Ovary (tissue), 9 donors: ENCODE data around the gene RSPH6A. TPM values are rescaled to one million over a fixed set of nuclear protein-coding genes. Genes with fewer than 3 reads are reported as not detected.

ENCODE experiments used
- DNase-seq, 5 donors: peaks; one replicate each; pipeline ENCODE4 v3.0.0-alpha.2; 2019 to 2020
- H3K27ac ChIP-seq, 2 donors: fragments of 200-600 bp; one replicate each; pipeline versions ENCODE4 v1.5.1 to v1.8.0; 2019 to 2022
- H3K27me3 ChIP-seq: fragments of 200-600 bp; one replicate; pipeline ENCODE4 v1.8.0; 2022
- H3K36me3 ChIP-seq: fragments of 200-600 bp; sonication (generic); one replicate; pipeline ENCODE4 v1.5.1; 2019
- H3K4me1 ChIP-seq: one replicate; pipeline ENCODE4 v1.8.1; 2013; ENCODE audit warnings: mild to moderate bottlenecking, moderate library complexity; ENCODE audit not compliant: insufficient read depth
- H3K4me3 ChIP-seq: fragments of 200-600 bp; sonication (generic); one replicate; pipeline ENCODE4 v1.5.1; 2017
- H3K9me3 ChIP-seq, 2 donors: fragments of 200-600 bp in 1 of 2; sonication (generic) in 1 of 2; one replicate each; pipeline versions ENCODE4 v1.5.1 to v1.8.1; 2013 to 2019; ENCODE audit warnings: mild to moderate bottlenecking in 1 of 2, moderate library complexity in 1 of 2
- EP300 ChIP-seq: sonication (generic); formaldehyde crosslinking; IDR thresholded peaks from one replicate; pipeline ENCODE4 v1.6.1; 2017; ENCODE audit warnings: antibody characterized with exemption
- POLR2A ChIP-seq: fragments of 450-650 bp; IDR thresholded peaks from one replicate; pipeline ENCODE4 v1.6.1; 2017; ENCODE audit warnings: antibody characterized with exemption, mild to moderate bottlenecking, moderate library complexity
- WGBS, 3 donors: extraction: QIAGEN DNeasy Blood & Tissue Kit in 1 of 3; methylation state at CpG; one replicate each; pipeline versions ENCODE4 v1.1.5 to v1.1.7; 2013 to 2017; 5-methylcytosine and 5-hydroxymethylcytosine counted together
- intact Hi-C, 4 donors: fragments of 100-400 bp; cut with DNase I; formaldehyde crosslinking; loops; one replicate each; pipeline versions ENCODE4 v1.11.0 to v1.15.1; 2022 to 2023
- polyA plus RNA-seq, 2 donors: library from polyadenylated mRNA; stranded (reverse); fragments of 200-250 nt in 1 of 2; fragments of 350-450 nt in 1 of 2; fragmentation: Illumina TruSeq in 1 of 2; extraction: RNeasy Lipid Tissue Mini Kit (QIAGEN cat#74804) in 1 of 2; gene quantifications; one replicate each; pipeline ENCODE4 v1.2.3, GENCODE V29; 2013 to 2014
- total RNA-seq, 7 donors: library from RNA; depleted of rRNA in 2 of 7; stranded (reverse); fragments of >200 nt in 2 of 7; fragmentation: NEBNext Ultra II Directional in 3 of 7; extraction: Animal tissue kit (Norgen Biotek cat#: 25700) in 3 of 7; gene quantifications; one replicate each; pipeline versions ENCODE4 v1.1.0 to v1.2.4, GENCODE V29; 2016 to 2023
- TF ChIP-seq, protein P1 (sequence below), 3 donors: fragments of 450-650 bp in 2 of 3; fragments of 200-600 bp in 1 of 3; IDR thresholded peaks; one replicate each; pipeline versions ENCODE4 v1.5.1 to v1.8.0; 2016 to 2022; ENCODE audit warnings: antibody characterized with exemption in 3 of 3, mild to moderate bottlenecking in 1 of 3
- donor health status: DM: no; HTN: no; CAD: no; lungs with moderate emphysema.
- donor health status: DM: no; HTN: no; CAD: no.
- donor health status: Bipolar disorder and iron deficiency.
- donor health status: DM: yes; HTN: yes; CAD: no.
- donor health status: DM: no; HTN: no; CAD: no.
- donor health status: DM: yes; HTN: yes; CAD: no.

Gene RSPH6A
- total and polyA plus RNA-seq, 9 donors = 0.13 to 0.15 TPM; not detected in 7

DNA sequence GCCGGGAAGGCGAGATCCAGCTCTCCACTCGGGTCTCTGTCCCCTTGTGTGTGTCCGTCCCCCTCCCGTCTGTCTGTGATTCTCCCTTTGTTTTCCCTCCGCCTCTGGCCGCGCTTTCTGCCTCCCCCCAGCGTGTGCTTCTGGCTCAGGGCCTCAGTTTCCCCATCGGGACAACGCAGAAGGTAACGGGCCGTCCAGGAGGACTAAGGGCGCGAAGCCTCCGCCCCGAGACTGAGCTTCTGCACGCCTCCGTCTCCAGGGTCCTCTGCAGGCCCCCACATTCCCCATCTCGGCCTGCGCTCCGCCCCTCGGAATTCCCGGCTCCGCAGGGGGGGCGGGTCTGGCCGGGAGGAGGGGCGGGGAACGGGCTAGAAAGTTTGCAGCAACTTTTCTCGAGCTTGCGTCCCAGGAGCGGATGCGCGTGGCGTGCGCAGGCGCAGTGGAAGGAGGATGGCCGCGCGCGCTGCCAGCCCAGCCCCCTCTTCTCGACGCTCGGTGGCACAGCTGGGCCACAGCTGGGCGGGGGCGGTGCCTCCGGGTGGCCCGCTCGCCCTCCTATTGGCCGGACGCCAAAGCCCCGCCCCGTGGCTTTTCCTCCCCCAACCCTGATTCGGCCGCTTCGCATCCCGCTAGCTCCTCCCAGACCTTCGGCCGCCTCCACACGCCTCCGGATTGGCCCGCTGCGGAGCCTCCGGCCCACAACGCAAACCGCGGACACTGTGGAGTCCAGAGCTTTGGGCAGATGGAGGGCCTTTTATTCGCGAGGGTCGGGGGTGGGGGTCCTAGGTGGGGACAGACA is 45.9 kb downstream of the RSPH6A start, which contains the start of gene SIX5:
Gene SIX5, minus strand, starts transcription at position 269 of the 799 bp plus-strand sequence. CDS start 408 bp downstream, outside the sequence.
- TF ChIP-seq EP300 (peak; percentile 87), POLR2A (peak; percentile 93)
- TF ChIP-seq, protein P1, sequence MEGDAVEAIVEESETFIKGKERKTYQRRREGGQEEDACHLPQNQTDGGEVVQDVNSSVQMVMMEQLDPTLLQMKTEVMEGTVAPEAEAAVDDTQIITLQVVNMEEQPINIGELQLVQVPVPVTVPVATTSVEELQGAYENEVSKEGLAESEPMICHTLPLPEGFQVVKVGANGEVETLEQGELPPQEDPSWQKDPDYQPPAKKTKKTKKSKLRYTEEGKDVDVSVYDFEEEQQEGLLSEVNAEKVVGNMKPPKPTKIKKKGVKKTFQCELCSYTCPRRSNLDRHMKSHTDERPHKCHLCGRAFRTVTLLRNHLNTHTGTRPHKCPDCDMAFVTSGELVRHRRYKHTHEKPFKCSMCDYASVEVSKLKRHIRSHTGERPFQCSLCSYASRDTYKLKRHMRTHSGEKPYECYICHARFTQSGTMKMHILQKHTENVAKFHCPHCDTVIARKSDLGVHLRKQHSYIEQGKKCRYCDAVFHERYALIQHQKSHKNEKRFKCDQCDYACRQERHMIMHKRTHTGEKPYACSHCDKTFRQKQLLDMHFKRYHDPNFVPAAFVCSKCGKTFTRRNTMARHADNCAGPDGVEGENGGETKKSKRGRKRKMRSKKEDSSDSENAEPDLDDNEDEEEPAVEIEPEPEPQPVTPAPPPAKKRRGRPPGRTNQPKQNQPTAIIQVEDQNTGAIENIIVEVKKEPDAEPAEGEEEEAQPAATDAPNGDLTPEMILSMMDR (IDR thresholded peaks at IDR 0.05) = no peak
- Histone ChIP-seq H3K9me3 (no peaks in the 10 kb centered on the region), H3K4me3 (peak within 1 kb of the TSS; percentile 91), H3K4me1 (peaks cover 19% of the 10 kb centered on the region), H3K27me3 (no peaks in the 10 kb centered on the region), H3K27ac (peak within 1 kb of the TSS; percentile 94 to 96), H3K36me3 (no peaks in the 10 kb centered on the region)
- 0 to 1% (median 0%) methylated on average over 55 to 70 of the region's 70 CpGs for WGBS, 3 donors
- peak; percentile 99 to 100 (median 100) for DNase-seq
- intact Hi-C loops = loop anchor here in 3 of 4 donors (5.0 to 10.0 kb wide), 3 partner anchors 52 to 77 kb away; partner anchors contain the start of genes QPCTL (in 2 of the 3) and SNRPD2 (in 2 of the 3)

GRCh38 chr19:45768655-45768983 is 46.5 kb downstream of the RSPH6A start:
- Histone ChIP-seq H3K27ac (peak overlapping the region; percentile 94 to 96), H3K9me3 (no peaks in the 10 kb centered on the region), H3K4me1 (peaks cover 21% of the 10 kb centered on the region), H3K4me3 (peak overlapping the region; percentile 91), H3K36me3 (no peaks in the 10 kb centered on the region), H3K27me3 (no peaks in the 10 kb centered on the region)
- peak in 2 of 5 donors; percentile 76 to 78 for DNase-seq
- intact Hi-C loops = loop anchor here in 3 of 4 donors (5.0 to 10.0 kb wide), 3 partner anchors 51 to 76 kb away; partner anchors contain the start of genes QPCTL (in 2 of the 3) and SNRPD2 (in 2 of the 3)
- TF ChIP-seq POLR2A = no peak
- TF ChIP-seq, protein P1 (IDR thresholded peaks at IDR 0.05) = no peak
- no peak for TF ChIP-seq EP300
- WGBS, 3 donors = 1 to 4% (median 2%) methylated on average over 28 to 33 of the region's 33 CpGs

GRCh38 chr19:45767881-45768654 is 47.0 kb downstream of the RSPH6A start:
- no peaks in the 10 kb centered on the region for H3K9me3 ChIP-seq
- WGBS, 3 donors = 0% methylated on average over 69 to 102 of the region's 102 CpGs
- peak overlapping the region; percentile 94 to 96 for H3K27ac ChIP-seq
- peak; percentile 75 to 86 (median 80) for DNase-seq
- no peaks in the 10 kb centered on the region for H3K36me3 ChIP-seq
- H3K4me1 ChIP-seq = peaks cover 26% of the 10 kb centered on the region
- peak overlapping the region; percentile 91 for H3K4me3 ChIP-seq
- intact Hi-C loops = loop anchor here (2.0 to 10.0 kb wide), 4 partner anchors 37 to 76 kb away; partner anchors contain the start of genes QPCTL (in 2 of the 4), SNRPD2 (in 2 of the 4) and FBXO46 (in 1 of the 4)
- peak; percentile 20 for TF ChIP-seq POLR2A
- TF ChIP-seq, protein P1 (IDR thresholded peaks at IDR 0.05) = no peak
- no peak for TF ChIP-seq EP300
- no peaks in the 10 kb centered on the region for H3K27me3 ChIP-seq

GRCh38 chr19:45767410-45767880 is 47.7 kb downstream of the RSPH6A start:
- TF ChIP-seq, protein P1 (IDR thresholded peaks at IDR 0.05) = no peak
- TF ChIP-seq EP300 (no peak), POLR2A (peak; percentile 59)
- no peaks in the 10 kb centered on the region for H3K27me3 ChIP-seq
- intact Hi-C loops = loop anchor here (2.0 to 10.0 kb wide), 4 partner anchors 37 to 75 kb away; partner anchors contain the start of genes QPCTL (in 2 of the 4), SNRPD2 (in 2 of the 4) and FBXO46 (in 1 of the 4)
- 2 to 6% (median 3%) methylated on average over 31 of the region's 31 CpGs for WGBS, 3 donors
- peaks cover 27% of the 10 kb centered on the region for H3K4me1 ChIP-seq
- peak overlapping the region; percentile 94 to 96 for H3K27ac ChIP-seq
- no peaks in the 10 kb centered on the region for H3K36me3 ChIP-seq
- no peaks in the 10 kb centered on the region for H3K9me3 ChIP-seq
- peak overlapping the region; percentile 91 for H3K4me3 ChIP-seq
- peak; percentile 84 to 91 (median 88) for DNase-seq
